Type B pancreatic cell (in vitro differentiated cells): ENCODE results near the gene EGFL7. TPM values are rescaled to one million over a fixed set of nuclear protein-coding genes. Genes with fewer than 3 reads are reported as not detected.

Experiments used
- DNase-seq: peaks from one replicate; pipeline ENCODE4 v3.0.0; 2021; ENCODE audit warnings: mixed read lengths; ENCODE audit not compliant: unreplicated experiment; ENCODE audit errors: extremely low spot score
- H3K27ac Mint-ChIP-seq: 2 replicates; pipeline ENCODE4 v1.8.0; 2021; ENCODE audit warnings: mild to moderate bottlenecking, mixed read lengths
- H3K27me3 Mint-ChIP-seq: 2 replicates; pipeline ENCODE4 v1.8.0; 2021; ENCODE audit warnings: mixed read lengths
- H3K36me3 Mint-ChIP-seq: 2 replicates; pipeline ENCODE4 v1.8.0; 2021; ENCODE audit warnings: mixed read lengths
- H3K4me1 Mint-ChIP-seq: one replicate; pipeline ENCODE4 v1.8.0; 2021; ENCODE audit warnings: mixed read lengths; ENCODE audit not compliant: unreplicated experiment
- H3K4me3 Mint-ChIP-seq: 2 replicates; pipeline ENCODE4 v1.8.0; 2021; ENCODE audit warnings: mild to moderate bottlenecking, mixed read lengths
- H3K9me3 Mint-ChIP-seq: 2 replicates; pipeline ENCODE4 v1.8.0; 2021; ENCODE audit warnings: mixed read lengths
- total RNA-seq: library from RNA; stranded (reverse); gene quantifications from 2 replicates; pipeline ENCODE4 v1.2.1, GENCODE V29; 2021; ENCODE audit warnings: low replicate concordance
- TF ChIP-seq, protein P1 (sequence below): fragments of 200-600 bp; sonication (generic); conservative IDR thresholded peaks from 2 replicates; pipeline ENCODE4 v1.5.0; 2021; ENCODE audit warnings: antibody characterized with exemption, mild to moderate bottlenecking

The EGFL7 gene
- total RNA-seq, 1 donor from 2014 or later = 20.7 TPM

DNA sequence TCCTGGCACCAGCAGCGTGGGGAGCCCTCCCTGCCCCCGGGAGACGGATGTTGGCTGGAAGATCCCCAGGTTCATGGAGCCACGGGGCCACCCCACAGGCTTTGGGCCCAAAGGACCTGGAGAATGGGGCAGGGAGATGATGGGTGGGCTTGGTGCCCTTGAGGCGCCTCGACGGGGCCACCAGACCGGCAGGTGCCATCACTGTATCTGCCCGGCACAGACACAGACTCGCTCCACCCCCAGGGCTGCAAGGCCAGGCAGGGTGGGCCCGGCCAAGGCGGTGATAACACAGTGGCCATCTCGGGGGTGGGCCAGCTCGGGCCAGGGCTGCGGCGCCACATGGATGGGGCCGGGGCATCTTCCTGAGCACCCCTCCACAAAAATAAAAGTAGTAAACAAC is 35.0 kb upstream of the EGFL7 start:
- Mint-ChIP-seq H3K27ac (no peak overlapping the region), H3K36me3 (no peaks in the 10 kb centered on the region), H3K9me3 (no peaks in the 10 kb centered on the region), H3K4me1 (peaks cover 11% of the 10 kb centered on the region), H3K4me3 (peak overlapping the region; percentile 44), H3K27me3 (no peaks in the 10 kb centered on the region)
- DNase-seq = no peak
- TF ChIP-seq, protein P1, sequence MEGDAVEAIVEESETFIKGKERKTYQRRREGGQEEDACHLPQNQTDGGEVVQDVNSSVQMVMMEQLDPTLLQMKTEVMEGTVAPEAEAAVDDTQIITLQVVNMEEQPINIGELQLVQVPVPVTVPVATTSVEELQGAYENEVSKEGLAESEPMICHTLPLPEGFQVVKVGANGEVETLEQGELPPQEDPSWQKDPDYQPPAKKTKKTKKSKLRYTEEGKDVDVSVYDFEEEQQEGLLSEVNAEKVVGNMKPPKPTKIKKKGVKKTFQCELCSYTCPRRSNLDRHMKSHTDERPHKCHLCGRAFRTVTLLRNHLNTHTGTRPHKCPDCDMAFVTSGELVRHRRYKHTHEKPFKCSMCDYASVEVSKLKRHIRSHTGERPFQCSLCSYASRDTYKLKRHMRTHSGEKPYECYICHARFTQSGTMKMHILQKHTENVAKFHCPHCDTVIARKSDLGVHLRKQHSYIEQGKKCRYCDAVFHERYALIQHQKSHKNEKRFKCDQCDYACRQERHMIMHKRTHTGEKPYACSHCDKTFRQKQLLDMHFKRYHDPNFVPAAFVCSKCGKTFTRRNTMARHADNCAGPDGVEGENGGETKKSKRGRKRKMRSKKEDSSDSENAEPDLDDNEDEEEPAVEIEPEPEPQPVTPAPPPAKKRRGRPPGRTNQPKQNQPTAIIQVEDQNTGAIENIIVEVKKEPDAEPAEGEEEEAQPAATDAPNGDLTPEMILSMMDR = no peak

DNA sequence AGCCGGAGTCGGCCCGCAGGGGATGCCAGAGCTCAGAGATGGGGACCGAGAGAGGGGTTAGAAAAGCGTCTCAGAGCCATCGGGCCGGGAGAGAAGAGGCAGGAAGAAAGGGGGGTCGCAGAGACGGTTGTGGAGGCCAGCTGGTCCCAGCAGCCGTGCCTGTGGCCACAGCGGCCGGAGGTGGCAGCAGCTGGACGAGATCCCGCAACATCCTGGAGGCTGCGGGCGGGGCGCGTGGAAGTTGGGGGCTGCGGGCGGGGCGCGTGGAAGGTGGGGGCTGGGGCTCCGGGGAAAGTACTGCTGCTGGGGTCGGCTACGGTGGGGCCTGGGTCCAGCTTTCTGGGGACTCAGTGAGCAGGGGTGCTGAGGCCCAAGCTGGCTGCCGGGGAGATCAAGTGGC is 34.4 kb upstream of the EGFL7 start:
- no peak for DNase-seq
- Mint-ChIP-seq H3K9me3 (no peaks in the 10 kb centered on the region), H3K36me3 (no peaks in the 10 kb centered on the region), H3K4me1 (peaks cover 11% of the 10 kb centered on the region), H3K27ac (no peak overlapping the region), H3K4me3 (no peak overlapping the region), H3K27me3 (no peaks in the 10 kb centered on the region)
- TF ChIP-seq, protein P1 = no peak

DNA sequence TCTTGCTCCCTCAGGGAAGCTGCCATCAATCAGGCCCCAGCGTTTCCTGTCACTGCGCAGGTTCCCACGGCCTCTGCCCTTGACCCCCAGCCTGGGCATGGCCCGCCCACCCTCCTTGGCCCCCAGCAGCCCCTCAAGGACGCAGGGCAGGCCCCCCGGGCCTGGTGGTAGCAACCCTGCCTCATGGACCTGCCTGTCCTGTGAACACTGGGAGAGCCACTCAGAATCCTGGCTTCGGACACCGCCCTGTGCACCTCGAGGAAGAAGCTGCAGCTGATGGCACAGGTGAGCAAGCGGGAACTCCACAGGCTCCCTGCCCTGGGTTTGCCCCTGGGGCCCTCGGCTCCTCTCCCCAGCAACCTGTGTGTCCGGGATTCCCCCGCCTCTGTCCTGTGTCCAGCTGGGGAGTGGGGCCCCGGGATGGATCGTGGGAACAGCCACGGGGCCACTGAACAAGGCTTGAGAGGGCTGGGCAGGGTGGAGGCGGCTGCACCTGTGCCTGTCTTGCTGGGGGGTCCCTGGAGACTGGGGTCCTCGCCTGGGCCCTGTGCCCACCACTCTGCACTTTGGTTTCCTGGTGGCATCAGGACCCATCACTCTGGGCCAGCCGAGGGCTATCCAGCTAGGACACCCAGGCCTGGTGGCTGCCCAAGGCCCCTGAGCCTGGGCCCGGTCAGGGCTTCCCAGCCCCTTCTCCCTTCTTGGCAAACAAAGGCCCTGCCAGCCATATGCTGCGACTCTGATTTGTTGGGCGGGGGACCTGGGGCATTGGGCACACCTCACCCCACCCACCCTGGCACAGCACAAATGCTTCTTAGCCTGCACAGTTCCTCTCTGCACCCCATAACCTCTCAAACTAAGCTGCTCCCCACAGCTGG is 33.5 kb upstream of the EGFL7 start:
- no peak overlapping the region for H3K4me3 Mint-ChIP-seq
- H3K27ac Mint-ChIP-seq = no peak overlapping the region

DNA sequence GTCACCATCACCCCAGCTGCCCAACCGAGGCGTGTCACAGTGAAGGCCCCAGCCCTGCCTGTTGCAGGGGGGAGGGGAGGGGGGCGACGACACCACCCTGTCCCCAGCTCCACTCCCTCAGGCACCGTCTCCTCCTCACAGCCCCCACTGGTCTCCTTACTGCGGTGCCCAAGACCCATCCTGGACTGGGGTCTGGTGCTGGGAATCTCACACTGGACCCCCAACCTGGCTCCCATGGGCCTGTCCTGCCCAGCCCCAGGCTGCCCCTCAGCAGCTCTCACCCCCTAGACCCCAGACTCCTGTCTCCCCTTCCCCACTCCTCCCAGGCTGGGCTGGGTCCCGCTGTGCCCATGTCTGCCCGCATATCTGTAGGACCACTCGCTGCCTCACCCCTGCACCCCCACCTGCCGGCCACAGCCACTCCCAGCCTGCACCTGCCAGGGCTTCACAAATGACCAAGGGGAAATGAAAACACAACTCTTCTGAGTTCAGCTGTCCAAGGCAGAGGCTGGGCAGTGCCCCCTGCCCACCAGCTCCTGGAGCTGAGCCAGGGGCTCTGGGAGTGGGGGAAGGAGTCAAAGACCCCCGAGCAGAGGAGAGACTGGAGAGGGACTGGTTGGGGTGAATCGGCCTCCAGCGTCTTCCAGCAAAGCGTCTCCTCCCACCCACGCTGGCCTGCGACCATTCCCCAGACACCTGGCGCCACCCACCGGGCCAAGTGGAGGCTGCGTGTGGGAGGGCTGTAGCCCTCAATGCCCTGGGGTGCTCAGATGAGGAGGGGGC is 32.6 kb upstream of the EGFL7 start:
- peaks cover 4% of the 10 kb centered on the region for H3K27me3 Mint-ChIP-seq
- no peak overlapping the region for H3K4me3 Mint-ChIP-seq
- no peaks in the 10 kb centered on the region for H3K9me3 Mint-ChIP-seq
- H3K4me1 Mint-ChIP-seq = peaks cover 11% of the 10 kb centered on the region
- no peaks in the 10 kb centered on the region for H3K36me3 Mint-ChIP-seq
- DNase-seq = peak; percentile 83
- TF ChIP-seq, protein P1 = peak; percentile 78
- no peak overlapping the region for H3K27ac Mint-ChIP-seq

More for the DNA sequence above, 33.5 kb upstream of the EGFL7 start:
- H3K36me3 Mint-ChIP-seq = no peaks in the 10 kb centered on the region
- no peak for DNase-seq
- H3K4me1 Mint-ChIP-seq = peaks cover 11% of the 10 kb centered on the region
- no peaks in the 10 kb centered on the region for H3K27me3 Mint-ChIP-seq
- TF ChIP-seq, protein P1 = no peak
- no peaks in the 10 kb centered on the region for H3K9me3 Mint-ChIP-seq

DNA sequence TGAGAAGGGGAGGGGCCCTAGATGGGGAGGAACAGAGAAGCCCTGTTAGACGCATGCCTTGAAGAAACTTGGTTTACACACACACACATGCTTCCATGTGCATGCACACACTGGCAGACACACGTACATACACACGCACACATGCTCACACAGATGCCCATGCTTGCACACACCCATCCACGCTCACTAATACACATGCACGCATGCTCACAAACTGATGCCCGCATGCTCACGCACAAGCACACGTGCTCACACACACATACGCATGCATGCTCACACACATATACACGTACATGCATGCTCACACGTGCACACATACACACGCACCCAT is 32.1 kb upstream of the EGFL7 start:
- H3K4me3 Mint-ChIP-seq = no peak overlapping the region
- peaks cover 7% of the 10 kb centered on the region for H3K4me1 Mint-ChIP-seq
- TF ChIP-seq, protein P1 = no peak
- peaks cover 4% of the 10 kb centered on the region for H3K27me3 Mint-ChIP-seq
- no peaks in the 10 kb centered on the region for H3K36me3 Mint-ChIP-seq
- H3K9me3 Mint-ChIP-seq = no peaks in the 10 kb centered on the region
- H3K27ac Mint-ChIP-seq = no peak overlapping the region
- DNase-seq = no peak
